Measurements from ENCODE around the gene MLF2. TPM values are rescaled to one million over a fixed set of nuclear protein-coding genes. Genes with fewer than 3 reads are reported as not detected.
A peak's percentile ranks its signal among the peaks of the same experiment; 100 is the strongest.

The MLF2 gene
- total and polyA plus RNA-seq, 2 of the 13 experiments (the other 11 are each of a cell fraction or from before 2014, with no cell fraction given): 88.1 to 167 TPM

- no peak for TF ChIP-seq ZBTB44 (CRISPR knock-in tag; IDR thresholded peaks at IDR 0.05)
- TF ChIP-seq CREB3 (CRISPR knock-in tag; IDR thresholded peaks at IDR 0.05): peak; percentile 58; the same call in 1 of the 2 replicates
- TF ChIP-seq SRSF4 (IDR thresholded peaks at IDR 0.05; ENCODE audit: low read depth, low read length, poor library complexity, severe bottlenecking): no peak
- TF ChIP-seq IKZF1 (IDR thresholded peaks at IDR 0.05): no peak
- no peak for TF ChIP-seq ZNF101 (CRISPR knock-in tag; IDR thresholded peaks at IDR 0.05; ENCODE audit: borderline replicate concordance, low read depth)
- 0 out of 2 replicates have a peak, but pooled peaks have one; percentile 36 for TF ChIP-seq ZNF451 (CRISPR knock-in tag; IDR thresholded peaks at IDR 0.05)
- peak; percentile 63; the same call in 1 of the 2 replicates for TF ChIP-seq ZNF34 (CRISPR knock-in tag; IDR thresholded peaks at IDR 0.05; ENCODE audit: borderline replicate concordance)
- no peak for TF ChIP-seq BATF2 (CRISPR knock-in tag; IDR thresholded peaks at IDR 0.05)
- no peak for TF ChIP-seq CHCHD3 (CRISPR knock-in tag; IDR thresholded peaks at IDR 0.05)
- no peak for TF ChIP-seq ZSCAN22 (CRISPR knock-in tag; IDR thresholded peaks at IDR 0.05)
- peak; percentile 57 for TF ChIP-seq ZNF776 (CRISPR knock-in tag; IDR thresholded peaks at IDR 0.05)
- TF ChIP-seq ZNF580 (CRISPR knock-in tag; IDR thresholded peaks at IDR 0.05; ENCODE audit: borderline replicate concordance, low read depth): peak; percentile 24
- TF ChIP-seq CBFB (CRISPR knock-in tag; IDR thresholded peaks at IDR 0.05): peak; percentile 24
- peak; percentile 37; the same call in 1 of the 2 replicates for TF ChIP-seq GATA4 (IDR thresholded peaks at IDR 0.05; ENCODE audit: borderline replicate concordance, low read depth)
- TF ChIP-seq ZFP36 (IDR thresholded peaks at IDR 0.05; ENCODE audit: borderline replicate concordance, low read depth, low read length, partially characterized antibody): no peak
- no peak for TF ChIP-seq ZFAT (CRISPR knock-in tag; conservative IDR thresholded peaks at IDR 0.05)
- no peak for TF ChIP-seq AHDC1 (CRISPR knock-in tag; IDR thresholded peaks at IDR 0.05; ENCODE audit: borderline replicate concordance)
- TF ChIP-seq XRCC5 (optimal IDR thresholded peaks at IDR 0.05; ENCODE audit: low read length): peak; percentile 44
- TF ChIP-seq ZEB1 (IDR thresholded peaks at IDR 0.05; ENCODE audit: insufficient replicate concordance, low read depth): no peak
- TF ChIP-seq KLF6 (CRISPR knock-in tag; IDR thresholded peaks at IDR 0.05): 0 out of 2 replicates have a peak, but pooled peaks have one; percentile 52
These were observed at the start of gene MLF2 (continued) for GRCh38 chr12:6752921-6753771.
